Endothelial cell (in vitro differentiated cells): ENCODE results near the gene LYRM7. TPM values are rescaled to one million over a fixed set of nuclear protein-coding genes. Genes with fewer than 3 reads are reported as not detected.
"Not testable (repeated sequence)": the region's sequence is repeated elsewhere in the genome, so short reads cannot be mapped to it uniquely, and the experiment has no call there.

Source experiments
- DNase-seq: peaks from one replicate; pipeline ENCODE4 v3.0.0; 2021; ENCODE audit warnings: low spot score
- H3K27ac Mint-ChIP-seq: one replicate; pipeline ENCODE4 v1.8.0; 2021; ENCODE audit warnings: mixed read lengths, inconsistent platforms; ENCODE audit not compliant: unreplicated experiment
- H3K27me3 Mint-ChIP-seq: one replicate; pipeline ENCODE4 v1.8.0; 2021; ENCODE audit warnings: mild to moderate bottlenecking, moderate library complexity, mixed read lengths, inconsistent platforms; ENCODE audit not compliant: unreplicated experiment
- H3K36me3 Mint-ChIP-seq: one replicate; pipeline ENCODE4 v1.8.0; 2021; ENCODE audit warnings: mild to moderate bottlenecking, low read depth, mixed read lengths, inconsistent platforms; ENCODE audit not compliant: unreplicated experiment
- H3K4me1 Mint-ChIP-seq: one replicate; pipeline ENCODE4 v1.8.0; 2021; ENCODE audit warnings: mild to moderate bottlenecking, mixed read lengths, inconsistent platforms; ENCODE audit not compliant: unreplicated experiment
- H3K4me3 Mint-ChIP-seq: one replicate; pipeline ENCODE4 v1.8.0; 2021; ENCODE audit warnings: mild to moderate bottlenecking, mixed read lengths, inconsistent platforms; ENCODE audit not compliant: unreplicated experiment
- H3K9me3 Mint-ChIP-seq: one replicate; pipeline ENCODE4 v1.8.0; 2021; ENCODE audit warnings: mixed read lengths, inconsistent platforms; ENCODE audit not compliant: unreplicated experiment
- total RNA-seq: library from RNA; stranded (reverse); fragmentation: NEBNext Ultra II Directional; extraction: Animal tissue kit (Norgen Biotek cat#: 25700); gene quantifications from one replicate; pipeline ENCODE4 v1.2.1, GENCODE V29; 2021; ENCODE audit not compliant: unreplicated experiment
- TF ChIP-seq, protein P1 (sequence below): fragments of 200-600 bp; sonication (generic); IDR thresholded peaks from one replicate; pipeline ENCODE4 v1.5.0; 2021; ENCODE audit warnings: antibody characterized with exemption; ENCODE audit not compliant: unreplicated experiment

LYRM7 gene
- total RNA-seq, 1 donor from 2014 or later, result 6.3 TPM

DNA sequence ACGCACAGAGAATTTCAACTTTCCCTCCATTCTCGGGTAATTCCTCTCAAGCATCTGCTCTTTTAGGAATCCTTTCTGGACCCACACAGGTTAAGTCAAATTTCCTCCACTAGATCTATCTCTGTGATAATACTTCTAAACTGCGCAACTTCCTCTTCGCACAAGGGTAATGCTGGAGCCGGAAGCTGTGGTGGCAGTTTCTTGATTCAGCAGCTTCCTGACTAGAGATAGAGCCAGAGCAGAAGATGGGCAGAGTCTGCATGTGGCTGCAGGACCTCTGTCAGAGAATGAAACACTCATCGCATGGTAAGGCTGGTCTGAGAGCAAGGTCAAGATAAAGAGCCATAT, 82.1 kb downstream of the LYRM7 start:
- H3K4me3 Mint-ChIP-seq, result no peak overlapping the region
- no peaks in the 10 kb centered on the region for H3K36me3 Mint-ChIP-seq
- no peaks in the 10 kb centered on the region for H3K4me1 Mint-ChIP-seq
- DNase-seq, result no peak
- peaks cover 1% of the 10 kb centered on the region for H3K27me3 Mint-ChIP-seq
- H3K27ac Mint-ChIP-seq, result no peak overlapping the region
- TF ChIP-seq, protein P1, sequence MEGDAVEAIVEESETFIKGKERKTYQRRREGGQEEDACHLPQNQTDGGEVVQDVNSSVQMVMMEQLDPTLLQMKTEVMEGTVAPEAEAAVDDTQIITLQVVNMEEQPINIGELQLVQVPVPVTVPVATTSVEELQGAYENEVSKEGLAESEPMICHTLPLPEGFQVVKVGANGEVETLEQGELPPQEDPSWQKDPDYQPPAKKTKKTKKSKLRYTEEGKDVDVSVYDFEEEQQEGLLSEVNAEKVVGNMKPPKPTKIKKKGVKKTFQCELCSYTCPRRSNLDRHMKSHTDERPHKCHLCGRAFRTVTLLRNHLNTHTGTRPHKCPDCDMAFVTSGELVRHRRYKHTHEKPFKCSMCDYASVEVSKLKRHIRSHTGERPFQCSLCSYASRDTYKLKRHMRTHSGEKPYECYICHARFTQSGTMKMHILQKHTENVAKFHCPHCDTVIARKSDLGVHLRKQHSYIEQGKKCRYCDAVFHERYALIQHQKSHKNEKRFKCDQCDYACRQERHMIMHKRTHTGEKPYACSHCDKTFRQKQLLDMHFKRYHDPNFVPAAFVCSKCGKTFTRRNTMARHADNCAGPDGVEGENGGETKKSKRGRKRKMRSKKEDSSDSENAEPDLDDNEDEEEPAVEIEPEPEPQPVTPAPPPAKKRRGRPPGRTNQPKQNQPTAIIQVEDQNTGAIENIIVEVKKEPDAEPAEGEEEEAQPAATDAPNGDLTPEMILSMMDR, result no peak
- H3K9me3 Mint-ChIP-seq, result no peaks in the 10 kb centered on the region

DNA sequence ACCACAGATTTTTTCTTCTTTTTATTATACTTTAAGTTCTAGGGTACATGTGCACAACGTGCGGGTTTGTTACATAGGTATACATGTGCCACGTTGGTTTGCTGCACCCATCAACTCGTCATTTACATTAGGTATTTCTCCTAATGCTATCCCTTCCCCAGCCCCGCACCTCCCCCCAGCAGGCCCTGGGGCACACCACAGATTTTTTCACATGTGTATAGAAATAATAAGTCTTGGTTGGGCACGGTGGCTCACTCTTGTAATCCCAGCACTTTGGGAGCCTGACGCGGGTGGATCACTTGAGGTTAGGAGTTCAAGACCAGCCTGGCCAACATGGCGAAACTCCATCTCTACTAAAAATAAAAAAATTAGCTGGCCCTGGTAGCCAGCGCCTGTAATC, 83.3 kb downstream of the LYRM7 start:
- not testable (repeated sequence) for H3K27ac Mint-ChIP-seq, H3K4me3 Mint-ChIP-seq

DNA sequence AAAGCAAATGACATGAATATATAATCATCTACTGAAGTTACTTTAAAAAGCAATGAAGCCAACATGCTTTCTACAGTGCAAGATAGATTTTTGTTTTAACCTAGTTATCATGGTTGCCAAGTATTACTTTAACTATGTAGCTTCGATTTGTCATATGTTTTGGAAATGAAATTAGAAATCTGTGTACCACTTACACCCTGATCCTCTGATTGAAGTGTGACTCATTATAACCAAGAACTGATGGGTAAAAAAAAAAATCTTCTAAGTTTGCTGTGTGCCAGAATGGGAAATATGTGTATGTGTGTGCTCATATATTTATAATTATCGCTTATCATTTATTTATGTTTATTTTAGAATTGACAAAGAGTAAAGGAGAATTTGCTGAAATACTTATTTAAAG, 84.0 kb downstream of the LYRM7 start:
- Mint-ChIP-seq H3K27me3 (peaks cover 1% of the 10 kb centered on the region), H3K9me3 (no peaks in the 10 kb centered on the region), H3K36me3 (no peaks in the 10 kb centered on the region), H3K27ac (no peak overlapping the region), H3K4me1 (no peaks in the 10 kb centered on the region), H3K4me3 (no peak overlapping the region)
- TF ChIP-seq, protein P1, result no peak
- no peak for DNase-seq

More for the DNA sequence above, 83.3 kb downstream of the LYRM7 start:
- H3K27me3 Mint-ChIP-seq, H3K36me3 Mint-ChIP-seq, DNase-seq, H3K9me3 Mint-ChIP-seq, H3K4me1 Mint-ChIP-seq: not testable (repeated sequence)

Other genes starting within 250 kb of the LYRM7 start
- 216 TPM for gene HINT1, start 5.7 kb upstream of the LYRM7 start, total RNA-seq
- gene CDC42SE2, start 93.1 kb downstream of the LYRM7 start, total RNA-seq, result 22.2 TPM